Mammary epithelial cell (primary cell): ENCODE results near the gene NFYB.

Experiments used
- CTCF ChIP-seq, 2 donors: IDR thresholded peaks in 1 of 2; conservative IDR thresholded peaks in 1 of 2; 2 replicates each; pipeline ENCODE4 v1.5.1; 2011 to 2012; ENCODE audit warnings: inconsistent platforms in 2 of 2, low read length in 2 of 2, mild to moderate bottlenecking in 2 of 2, control low read depth in 1 of 2, low read depth in 1 of 2; ENCODE audit not compliant: insufficient read depth in 1 of 2; ENCODE audit errors: extremely low read depth in 1 of 2
- EZH2 ChIP-seq: IDR thresholded peaks from 2 replicates; pipeline ENCODE4 v1.6.1; 2012; ENCODE audit warnings: low read length, inconsistent platforms, borderline replicate concordance

- TF ChIP-seq EZH2 (no peak), CTCF (conservative IDR thresholded peaks at IDR 0.05 in 1 of 2, IDR thresholded peaks at IDR 0.05 in 1 of 2; ENCODE audit: extremely low read depth in 1 of 2, insufficient read depth in 1 of 2, low read depth in 1 of 2, low read length in 2 of 2) (no peak)
Observed at GRCh38 chr12:104187446-104188155, 49.6 kb upstream of the NFYB start.
